Measurements from ENCODE around the gene NUPR1.

NUPR1 gene

DNA sequence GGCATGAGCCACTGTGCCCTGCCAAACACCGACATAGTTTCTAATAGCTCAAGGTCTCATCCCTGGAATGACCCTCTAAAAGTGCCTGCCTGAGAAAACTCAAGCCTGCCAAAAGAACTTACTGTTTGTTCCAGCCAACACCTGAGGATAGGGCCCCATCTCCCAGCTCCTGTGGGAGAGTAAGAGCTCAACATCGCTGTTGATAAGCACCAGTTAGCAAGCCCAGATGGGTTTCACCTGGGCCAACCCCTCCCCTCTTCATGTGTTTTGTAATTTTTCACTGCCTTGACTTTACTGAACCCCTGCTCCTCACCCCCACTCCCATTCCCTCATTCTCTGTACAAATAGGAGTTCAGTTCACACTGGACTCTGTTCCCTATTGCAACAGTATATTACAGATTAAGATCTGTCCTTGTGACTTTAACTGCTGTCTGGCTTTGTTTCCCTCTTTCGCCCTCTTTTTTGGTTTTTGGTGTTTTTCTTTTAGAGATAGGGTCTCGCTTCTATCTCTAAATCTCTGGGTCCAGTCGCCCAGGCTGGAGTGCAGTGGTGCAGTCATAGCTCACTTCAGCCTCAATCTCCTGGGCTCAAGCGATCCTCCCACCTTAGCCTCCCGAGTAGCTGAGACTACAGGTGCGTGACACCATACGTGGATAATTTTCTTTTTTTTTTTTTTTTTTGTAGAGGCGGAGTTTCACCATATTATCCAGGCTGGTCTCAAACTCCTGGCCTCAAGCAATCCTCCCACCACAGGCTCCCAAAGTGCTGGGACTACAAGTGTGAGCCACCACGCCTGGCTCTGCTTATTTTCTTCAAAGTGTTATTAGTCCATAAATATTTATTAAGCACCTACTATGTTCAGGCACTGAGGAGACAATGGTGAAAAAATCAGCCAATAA, 12.3 kb downstream of the NUPR1 start:
- Histone ChIP-seq H3K4me1 (no peaks in the 10 kb centered on the region), H3K36me3 (no peaks in the 10 kb centered on the region), H3K4me3 (ENCODE audit: low read depth, low read length) (no peak overlapping the region), H3K27me3 (no peaks in the 10 kb centered on the region), H3K9me3 (no peaks in the 10 kb centered on the region)
- TF ChIP-seq, protein P1, sequence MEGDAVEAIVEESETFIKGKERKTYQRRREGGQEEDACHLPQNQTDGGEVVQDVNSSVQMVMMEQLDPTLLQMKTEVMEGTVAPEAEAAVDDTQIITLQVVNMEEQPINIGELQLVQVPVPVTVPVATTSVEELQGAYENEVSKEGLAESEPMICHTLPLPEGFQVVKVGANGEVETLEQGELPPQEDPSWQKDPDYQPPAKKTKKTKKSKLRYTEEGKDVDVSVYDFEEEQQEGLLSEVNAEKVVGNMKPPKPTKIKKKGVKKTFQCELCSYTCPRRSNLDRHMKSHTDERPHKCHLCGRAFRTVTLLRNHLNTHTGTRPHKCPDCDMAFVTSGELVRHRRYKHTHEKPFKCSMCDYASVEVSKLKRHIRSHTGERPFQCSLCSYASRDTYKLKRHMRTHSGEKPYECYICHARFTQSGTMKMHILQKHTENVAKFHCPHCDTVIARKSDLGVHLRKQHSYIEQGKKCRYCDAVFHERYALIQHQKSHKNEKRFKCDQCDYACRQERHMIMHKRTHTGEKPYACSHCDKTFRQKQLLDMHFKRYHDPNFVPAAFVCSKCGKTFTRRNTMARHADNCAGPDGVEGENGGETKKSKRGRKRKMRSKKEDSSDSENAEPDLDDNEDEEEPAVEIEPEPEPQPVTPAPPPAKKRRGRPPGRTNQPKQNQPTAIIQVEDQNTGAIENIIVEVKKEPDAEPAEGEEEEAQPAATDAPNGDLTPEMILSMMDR (IDR thresholded peaks at IDR 0.05; ENCODE audit: low read depth, low read length), result no peak
- no peak for DNase-seq

DNA sequence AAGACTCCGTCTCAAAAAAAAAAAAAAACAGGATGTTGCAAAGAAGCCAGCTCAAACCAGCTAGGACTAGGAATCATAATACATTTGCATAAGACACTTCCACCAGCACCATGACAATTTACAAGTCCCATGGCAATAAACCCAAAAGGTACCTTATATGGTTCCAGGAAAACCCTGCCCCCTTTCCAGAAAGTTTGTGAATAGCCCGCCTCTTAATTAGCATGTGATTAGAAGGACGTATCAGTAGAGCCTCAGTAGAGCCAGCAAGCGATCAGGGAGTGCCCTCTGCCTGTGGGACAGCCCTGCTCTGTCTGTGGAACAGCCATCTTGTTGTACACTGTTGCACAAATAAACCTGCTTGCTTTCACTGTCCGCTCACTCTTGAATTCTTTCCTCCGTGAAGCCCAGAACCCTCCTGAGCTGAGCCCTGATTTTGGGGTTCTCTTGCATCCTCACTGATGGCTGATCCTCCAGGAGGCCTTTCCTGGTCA, 14.0 kb downstream of the NUPR1 start:
- Histone ChIP-seq H3K9me3 (no peaks in the 10 kb centered on the region), H3K36me3 (no peaks in the 10 kb centered on the region), H3K4me1 (no peaks in the 10 kb centered on the region), H3K27me3 (no peaks in the 10 kb centered on the region), H3K4me3 (ENCODE audit: low read depth, low read length) (no peak overlapping the region)
- TF ChIP-seq, protein P1 (IDR thresholded peaks at IDR 0.05; ENCODE audit: low read depth, low read length), result no peak
- DNase-seq, result no peak

DNA sequence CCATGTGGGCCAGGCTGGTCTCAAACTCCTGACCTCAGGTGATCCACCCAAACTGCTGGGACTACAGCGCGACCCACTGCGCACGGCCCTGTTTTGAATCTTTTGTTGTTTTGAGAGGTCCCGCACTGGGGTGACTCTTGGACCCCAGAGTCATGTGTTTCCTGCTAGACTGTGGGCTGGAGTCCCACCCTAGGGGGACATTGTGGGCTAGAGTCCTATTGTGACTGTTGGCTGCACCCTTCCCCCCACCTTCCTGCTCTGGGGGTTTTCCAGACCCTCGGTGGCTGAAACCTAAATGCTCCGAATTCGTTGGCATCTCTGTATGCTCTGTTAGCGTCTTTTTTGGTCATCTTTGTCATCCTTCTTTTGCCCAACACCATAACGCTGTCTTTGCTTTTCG, 16.0 kb downstream of the NUPR1 start:
- no peaks in the 10 kb centered on the region for H3K27me3 ChIP-seq
- TF ChIP-seq, protein P1 (IDR thresholded peaks at IDR 0.05; ENCODE audit: low read depth, low read length), result no peak
- H3K4me3 ChIP-seq (ENCODE audit: low read depth, low read length), result no peak overlapping the region
- no peaks in the 10 kb centered on the region for H3K4me1 ChIP-seq
- DNase-seq, result no peak
- H3K36me3 ChIP-seq, result no peaks in the 10 kb centered on the region
- H3K9me3 ChIP-seq, result no peaks in the 10 kb centered on the region

DNA sequence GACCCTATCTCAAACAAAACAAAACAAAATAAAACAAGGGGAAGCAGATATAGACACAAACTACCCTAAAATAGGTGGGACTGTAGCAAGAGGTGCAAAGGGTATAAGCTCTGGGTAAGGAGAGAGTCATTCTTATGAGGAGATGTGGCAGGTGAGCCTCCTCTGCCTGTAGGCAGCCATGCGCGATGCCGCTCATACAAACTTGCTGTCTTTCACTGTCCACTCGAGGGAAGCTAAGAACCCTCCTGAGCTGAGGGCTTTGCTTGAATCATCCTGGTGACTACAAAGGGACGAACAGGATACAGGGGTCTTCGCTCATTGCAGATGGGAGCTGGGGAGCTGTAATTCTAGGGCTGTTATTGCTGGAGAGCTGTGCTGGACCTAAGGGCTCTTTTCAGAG, 17.3 kb downstream of the NUPR1 start:
- TF ChIP-seq, protein P1 (IDR thresholded peaks at IDR 0.05; ENCODE audit: low read depth, low read length), result no peak
- H3K4me1 ChIP-seq, result no peaks in the 10 kb centered on the region
- no peaks in the 10 kb centered on the region for H3K36me3 ChIP-seq
- H3K4me3 ChIP-seq (ENCODE audit: low read depth, low read length), result no peak overlapping the region
- no peaks in the 10 kb centered on the region for H3K27me3 ChIP-seq
- no peak for DNase-seq
- no peaks in the 10 kb centered on the region for H3K9me3 ChIP-seq

DNA sequence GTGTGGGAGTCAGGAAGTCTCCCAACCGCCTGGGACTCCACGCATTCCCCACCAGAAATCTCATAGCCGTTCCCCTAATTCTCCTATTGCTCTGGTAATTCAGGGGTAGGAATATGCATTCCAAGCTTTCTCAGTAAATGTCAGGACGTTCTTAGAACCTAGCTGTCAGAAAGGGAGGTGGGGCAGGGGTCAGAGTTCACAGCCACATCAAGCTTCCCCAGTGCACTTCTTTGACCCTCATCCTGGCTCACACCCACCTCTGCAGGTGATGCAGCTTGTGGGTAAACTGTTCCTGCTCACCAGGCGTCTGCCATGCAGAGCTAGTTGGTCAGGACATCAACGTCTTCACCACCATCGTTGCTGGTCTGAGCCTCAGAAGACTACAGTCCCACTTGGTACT, 18.1 kb downstream of the NUPR1 start:
- no peak overlapping the region for H3K4me3 ChIP-seq (ENCODE audit: low read depth, low read length)
- no peaks in the 10 kb centered on the region for H3K36me3 ChIP-seq
- DNase-seq, result no peak
- no peaks in the 10 kb centered on the region for H3K4me1 ChIP-seq
- no peaks in the 10 kb centered on the region for H3K27me3 ChIP-seq
- TF ChIP-seq, protein P1 (IDR thresholded peaks at IDR 0.05; ENCODE audit: low read depth, low read length), result no peak
- H3K9me3 ChIP-seq, result no peaks in the 10 kb centered on the region

DNA sequence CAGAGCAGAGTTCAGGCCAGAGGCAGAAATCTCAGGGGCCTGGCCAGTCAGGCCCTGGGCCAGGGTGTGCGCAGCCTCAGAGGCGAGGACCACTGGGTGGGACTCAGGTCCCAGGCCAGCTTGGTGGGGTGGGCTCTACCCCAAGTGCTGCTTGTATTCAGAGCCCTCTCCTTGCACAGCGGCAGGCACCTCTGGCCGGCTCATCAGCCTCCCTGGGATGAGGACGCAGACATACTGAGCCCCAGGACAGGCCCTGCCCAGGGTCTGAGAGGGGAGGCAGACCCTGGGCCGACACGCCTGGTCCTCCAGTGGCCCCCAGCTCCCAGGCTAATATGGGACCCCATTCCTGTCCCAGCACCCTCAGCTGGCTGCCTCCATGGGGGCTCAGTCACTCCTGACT, 24.5 kb downstream of the NUPR1 start:
- DNase-seq, result no peak
- Histone ChIP-seq H3K4me3 (ENCODE audit: low read depth, low read length) (no peak overlapping the region), H3K27me3 (no peaks in the 10 kb centered on the region), H3K36me3 (no peaks in the 10 kb centered on the region), H3K4me1 (no peaks in the 10 kb centered on the region), H3K9me3 (no peaks in the 10 kb centered on the region; the same call in 1 of the 2 replicates)
- TF ChIP-seq, protein P1 (IDR thresholded peaks at IDR 0.05; ENCODE audit: low read depth, low read length), result no peak
